Activated B cell treated with CpG ODN at 0.5 μM for 24 hours (primary cell): ENCODE measurements around the gene SAMD3. TPM values are rescaled to one million over a fixed set of nuclear protein-coding genes. Genes with fewer than 3 reads are reported as not detected.

Source experiments
- ATAC-seq: fragments of 200-7000 bp; cut with Tn5 transposase; one replicate; pipeline ENCODE4 v1.10.0; 2021; ENCODE audit warnings: low read depth, mild to moderate bottlenecking, moderate library complexity
- CTCF ChIA-PET: fragments of 350-600 bp; sonication (Branson Sonifier 250); formaldehyde crosslinking; loops from one replicate; lab custom pipeline; 2021; ENCODE audit warnings: antibody characterized with exemption; lab: Charles Lee
- POLR2A ChIA-PET: fragments of 350-600 bp; sonication (Branson Sonifier 250); formaldehyde crosslinking; loops from one replicate; lab custom pipeline; 2021; ENCODE audit warnings: antibody characterized with exemption; lab: Charles Lee
- DNase-seq: peaks from one replicate; pipeline ENCODE4 v3.0.0; 2022
- H3K27ac Mint-ChIP-seq: one replicate; pipeline ENCODE4 v1.8.0; 2020; ENCODE audit warnings: mixed read lengths
- H3K27me3 Mint-ChIP-seq: one replicate; pipeline ENCODE4 v1.8.0; 2021; ENCODE audit warnings: mixed read lengths
- H3K36me3 Mint-ChIP-seq: one replicate; pipeline ENCODE4 v1.8.0; 2021; ENCODE audit warnings: low read depth, mixed read lengths
- H3K4me1 Mint-ChIP-seq: one replicate; pipeline ENCODE4 v1.8.0; 2021; ENCODE audit warnings: mixed read lengths
- H3K4me3 Mint-ChIP-seq: one replicate; pipeline ENCODE4 v1.8.0; 2020; ENCODE audit warnings: mild to moderate bottlenecking, mixed read lengths
- H3K9me3 Mint-ChIP-seq: one replicate; pipeline ENCODE4 v1.8.0; 2020; ENCODE audit warnings: mixed read lengths
- CTCF ChIP-seq: fragments of 200-600 bp; IDR thresholded peaks from one replicate; pipeline ENCODE4 v1.8.0; 2022; ENCODE audit warnings: antibody characterized with exemption, mild to moderate bottlenecking
- intact Hi-C: fragments of 100-400 bp; cut with micrococcal nuclease; formaldehyde crosslinking; loops from one replicate; pipeline ENCODE4 v1.15.1; 2024
- total RNA-seq: library from RNA; stranded (reverse); gene quantifications from 2 replicates; pipeline ENCODE4 v1.2.3, GENCODE V29; 2022

The SAMD3 gene
- total RNA-seq, 1 donor from 2014 or later = not detected

- intact Hi-C loops = no loop called here
Measured at GRCh38 chr6:130207979-130208649, 14.6 kb downstream of the SAMD3 start.

GRCh38 chr6:130206479-130206878 is 16.3 kb downstream of the SAMD3 start:
- Mint-ChIP-seq H3K4me3 (no peak overlapping the region), H3K27me3 (no peaks in the 10 kb centered on the region), H3K4me1 (peaks cover 14% of the 10 kb centered on the region), H3K9me3 (no peaks in the 10 kb centered on the region), H3K27ac (no peak overlapping the region), H3K36me3 (no peaks in the 10 kb centered on the region)
- CTCF ChIA-PET = no interaction called here
- no peak for TF ChIP-seq CTCF
- ATAC-seq (no peak), DNase-seq (no peak)
- POLR2A ChIA-PET = no interaction called here
- intact Hi-C loops = no loop called here

More at GRCh38 chr6:130207979-130208649, 14.6 kb downstream of the SAMD3 start:
- TF ChIP-seq CTCF = no peak
- no peaks in the 10 kb centered on the region for H3K9me3 Mint-ChIP-seq
- ChIA-PET CTCF (no interaction called here), POLR2A (no interaction called here)
- DNase-seq = no peak
- no peak overlapping the region for H3K27ac Mint-ChIP-seq
- no peaks in the 10 kb centered on the region for H3K36me3 Mint-ChIP-seq
- H3K4me3 Mint-ChIP-seq = no peak overlapping the region
- no peaks in the 10 kb centered on the region for H3K27me3 Mint-ChIP-seq
- peaks cover 10% of the 10 kb centered on the region for H3K4me1 Mint-ChIP-seq
- ATAC-seq = no peak

GRCh38 chr6:130204322-130204721 is 18.4 kb downstream of the SAMD3 start:
- H3K4me1 Mint-ChIP-seq = peaks cover 14% of the 10 kb centered on the region
- H3K27ac Mint-ChIP-seq = no peak overlapping the region
- H3K9me3 Mint-ChIP-seq = no peaks in the 10 kb centered on the region
- no peaks in the 10 kb centered on the region for H3K36me3 Mint-ChIP-seq
- no peak overlapping the region for H3K4me3 Mint-ChIP-seq
- TF ChIP-seq CTCF = no peak
- CTCF ChIA-PET = no interaction called here
- intact Hi-C loops = no loop called here
- no peak for DNase-seq
- H3K27me3 Mint-ChIP-seq = no peaks in the 10 kb centered on the region
- POLR2A ChIA-PET = no interaction called here
- no peak for ATAC-seq

GRCh38 chr6:130203370-130203769 is 19.4 kb downstream of the SAMD3 start:
- H3K4me3 Mint-ChIP-seq = no peak overlapping the region
- no peak overlapping the region for H3K27ac Mint-ChIP-seq

GRCh38 chr6:130202782-130203181 is 20.0 kb downstream of the SAMD3 start:
- intact Hi-C loops = no loop called here
- Mint-ChIP-seq H3K36me3 (no peaks in the 10 kb centered on the region), H3K4me3 (no peak overlapping the region), H3K4me1 (peaks cover 14% of the 10 kb centered on the region), H3K9me3 (no peaks in the 10 kb centered on the region), H3K27ac (no peak overlapping the region), H3K27me3 (no peaks in the 10 kb centered on the region)
- no peak for DNase-seq
- no peak for ATAC-seq
- POLR2A ChIA-PET = no interaction called here
- CTCF ChIA-PET = no interaction called here
- no peak for TF ChIP-seq CTCF

More at GRCh38 chr6:130203370-130203769, 19.4 kb downstream of the SAMD3 start:
- intact Hi-C loops = no loop called here
- ChIA-PET CTCF (no interaction called here), POLR2A (no interaction called here)
- no peak for ATAC-seq
- Mint-ChIP-seq H3K27me3 (no peaks in the 10 kb centered on the region), H3K4me1 (peaks cover 14% of the 10 kb centered on the region), H3K9me3 (no peaks in the 10 kb centered on the region), H3K36me3 (no peaks in the 10 kb centered on the region)
- TF ChIP-seq CTCF = no peak
- DNase-seq = no peak
